Calu3 (cell line): Measurements from ENCODE around the gene DOCK3. TPM values are rescaled to one million over a fixed set of nuclear protein-coding genes. Genes with fewer than 3 reads are reported as not detected.

Experiments
- BruUV-seq: library from RNA; stranded (reverse); fragments of 400-500 nt; replicated peaks from 2 replicates; lab custom pipeline; 2021; lab: Mats Ljungman, UMichigan
- CTCF ChIA-PET: fragments of 300-600 bp; sonication (Branson Sonifier 250); formaldehyde crosslinking; loops from one replicate; lab custom pipeline; 2022; ENCODE audit warnings: antibody characterized with exemption; lab: Charles Lee
- DNase-seq: peaks from one replicate; pipeline ENCODE4 v3.0.0; 2022
- H3K27ac Mint-ChIP-seq: one replicate; pipeline ENCODE4 v1.8.0; 2022; ENCODE audit warnings: mixed read lengths; ENCODE audit not compliant: unreplicated experiment
- H3K27me3 Mint-ChIP-seq: one replicate; pipeline ENCODE4 v1.8.0; 2022; ENCODE audit warnings: mixed read lengths; ENCODE audit not compliant: unreplicated experiment
- H3K36me3 Mint-ChIP-seq: one replicate; pipeline ENCODE4 v1.8.0; 2022; ENCODE audit warnings: mild to moderate bottlenecking, moderate library complexity, mixed read lengths; ENCODE audit not compliant: insufficient read depth, unreplicated experiment
- H3K4me1 Mint-ChIP-seq: one replicate; pipeline ENCODE4 v1.8.0; 2022; ENCODE audit warnings: mild to moderate bottlenecking, low read depth, mixed read lengths; ENCODE audit not compliant: unreplicated experiment
- H3K4me3 Mint-ChIP-seq: one replicate; pipeline ENCODE4 v1.8.0; 2022; ENCODE audit warnings: mild to moderate bottlenecking, low read depth, moderate library complexity, mixed read lengths; ENCODE audit not compliant: unreplicated experiment
- H3K9me3 Mint-ChIP-seq: one replicate; pipeline ENCODE4 v1.8.0; 2022; ENCODE audit warnings: low read depth, mixed read lengths; ENCODE audit not compliant: unreplicated experiment
- intact Hi-C: fragments of 100-400 bp; cut with micrococcal nuclease; formaldehyde crosslinking; loops from one replicate; pipeline ENCODE4 v1.10.0; 2022; ENCODE audit not compliant: unreplicated experiment
- total RNA-seq: library from RNA; stranded (reverse); gene quantifications from 2 replicates; pipeline ENCODE4 v1.2.3, GENCODE V29; 2022
- TF ChIP-seq, protein P1 (sequence below): fragments of 200-600 bp; IDR thresholded peaks from one replicate; pipeline ENCODE4 v1.8.0; 2022; ENCODE audit warnings: antibody characterized with exemption; ENCODE audit not compliant: unreplicated experiment

Gene DOCK3
- total RNA-seq, 1 experiment from 2014 or later, result 0.19 TPM

DNA sequence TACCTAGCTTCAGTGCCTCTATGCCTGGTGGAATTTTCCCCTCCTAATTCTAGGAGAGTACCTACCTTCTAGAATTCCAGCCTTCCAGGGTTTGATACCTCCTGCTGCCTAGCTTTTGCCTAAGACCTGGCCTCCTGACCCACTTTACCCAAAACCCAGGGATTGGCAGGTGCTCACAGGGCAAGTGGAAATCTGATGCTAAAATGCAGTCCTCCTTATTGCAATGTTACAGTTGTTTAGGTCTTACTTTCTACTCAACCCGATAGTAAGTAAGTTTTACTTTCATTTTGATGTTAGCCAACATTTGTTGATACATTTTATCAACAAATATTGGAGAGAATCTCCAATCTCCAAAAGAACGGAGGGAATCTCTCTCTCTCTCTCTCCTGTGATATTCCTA lies 275.9 kb downstream of the DOCK3 start:
- no peak overlapping the region for H3K27ac Mint-ChIP-seq
- no peaks in the 10 kb centered on the region for H3K9me3 Mint-ChIP-seq
- H3K4me3 Mint-ChIP-seq, result peak overlapping the region; percentile 7

DNA sequence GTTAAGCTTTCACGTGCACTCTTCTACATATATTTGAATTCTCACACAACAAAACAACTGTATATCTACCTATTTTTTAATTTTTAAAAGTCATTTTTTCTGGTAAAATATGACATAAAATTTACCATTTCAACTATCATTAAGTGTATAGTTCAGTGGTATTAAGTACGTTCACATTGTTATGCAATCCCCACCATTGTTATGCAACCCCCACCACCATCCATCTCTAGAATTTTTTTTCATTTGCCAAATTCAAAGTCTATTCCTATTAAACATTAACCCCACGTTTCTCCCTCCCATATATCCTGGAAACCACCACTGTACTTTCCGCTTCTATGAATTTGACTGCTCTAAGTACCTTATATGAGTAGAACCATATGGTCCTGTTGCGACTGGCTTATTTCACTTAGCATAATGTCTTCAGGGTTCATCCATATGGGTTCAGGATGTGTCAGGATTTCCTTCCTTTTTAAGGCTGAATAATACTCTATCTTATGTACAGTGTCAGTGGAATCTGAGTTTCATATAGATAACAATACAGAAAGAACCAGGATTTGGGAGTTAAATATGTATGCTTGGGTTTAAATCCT lies 279.2 kb downstream of the DOCK3 start:
- DNase-seq, result no peak
- H3K27ac Mint-ChIP-seq, result no peak overlapping the region
- no peaks in the 10 kb centered on the region for H3K4me1 Mint-ChIP-seq
- no peaks in the 10 kb centered on the region for H3K9me3 Mint-ChIP-seq
- intact Hi-C loops, result no loop called here
- CTCF ChIA-PET, result no interaction called here
- peaks cover 17% of the 10 kb centered on the region for H3K27me3 Mint-ChIP-seq
- H3K4me3 Mint-ChIP-seq, result no peak overlapping the region
- no peaks in the 10 kb centered on the region for H3K36me3 Mint-ChIP-seq
- BruUV-seq, result no TSS peak
- TF ChIP-seq, protein P1, sequence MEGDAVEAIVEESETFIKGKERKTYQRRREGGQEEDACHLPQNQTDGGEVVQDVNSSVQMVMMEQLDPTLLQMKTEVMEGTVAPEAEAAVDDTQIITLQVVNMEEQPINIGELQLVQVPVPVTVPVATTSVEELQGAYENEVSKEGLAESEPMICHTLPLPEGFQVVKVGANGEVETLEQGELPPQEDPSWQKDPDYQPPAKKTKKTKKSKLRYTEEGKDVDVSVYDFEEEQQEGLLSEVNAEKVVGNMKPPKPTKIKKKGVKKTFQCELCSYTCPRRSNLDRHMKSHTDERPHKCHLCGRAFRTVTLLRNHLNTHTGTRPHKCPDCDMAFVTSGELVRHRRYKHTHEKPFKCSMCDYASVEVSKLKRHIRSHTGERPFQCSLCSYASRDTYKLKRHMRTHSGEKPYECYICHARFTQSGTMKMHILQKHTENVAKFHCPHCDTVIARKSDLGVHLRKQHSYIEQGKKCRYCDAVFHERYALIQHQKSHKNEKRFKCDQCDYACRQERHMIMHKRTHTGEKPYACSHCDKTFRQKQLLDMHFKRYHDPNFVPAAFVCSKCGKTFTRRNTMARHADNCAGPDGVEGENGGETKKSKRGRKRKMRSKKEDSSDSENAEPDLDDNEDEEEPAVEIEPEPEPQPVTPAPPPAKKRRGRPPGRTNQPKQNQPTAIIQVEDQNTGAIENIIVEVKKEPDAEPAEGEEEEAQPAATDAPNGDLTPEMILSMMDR, result no peak

More for the DNA sequence above, 275.9 kb downstream of the DOCK3 start:
- intact Hi-C loops, result no loop called here
- CTCF ChIA-PET, result no interaction called here
- no peaks in the 10 kb centered on the region for H3K4me1 Mint-ChIP-seq
- no peaks in the 10 kb centered on the region for H3K36me3 Mint-ChIP-seq
- DNase-seq, result no peak
- BruUV-seq, result no TSS peak
- H3K27me3 Mint-ChIP-seq, result no peaks in the 10 kb centered on the region
- TF ChIP-seq, protein P1, result no peak

DNA sequence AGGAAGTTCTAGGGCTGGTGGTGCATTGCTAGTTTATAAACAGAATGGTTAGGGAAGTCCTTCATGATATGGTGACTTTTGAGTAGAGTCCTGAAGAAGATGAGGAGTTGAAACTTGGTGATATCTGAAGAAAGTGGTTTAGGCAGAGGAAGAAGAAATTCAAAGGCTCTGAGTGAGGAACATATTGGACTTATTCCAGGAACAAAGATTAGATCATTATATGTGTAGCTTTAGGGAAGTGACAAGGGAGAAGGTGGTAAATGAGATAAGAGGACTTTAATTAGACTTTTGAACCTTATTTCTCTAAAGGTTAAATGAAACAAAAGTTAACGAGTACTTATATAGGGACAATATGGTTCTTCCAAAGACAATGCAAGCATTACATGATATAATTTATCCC lies 286.7 kb downstream of the DOCK3 start:
- intact Hi-C loops, result no loop called here
- H3K27ac Mint-ChIP-seq, result no peak overlapping the region

DNA sequence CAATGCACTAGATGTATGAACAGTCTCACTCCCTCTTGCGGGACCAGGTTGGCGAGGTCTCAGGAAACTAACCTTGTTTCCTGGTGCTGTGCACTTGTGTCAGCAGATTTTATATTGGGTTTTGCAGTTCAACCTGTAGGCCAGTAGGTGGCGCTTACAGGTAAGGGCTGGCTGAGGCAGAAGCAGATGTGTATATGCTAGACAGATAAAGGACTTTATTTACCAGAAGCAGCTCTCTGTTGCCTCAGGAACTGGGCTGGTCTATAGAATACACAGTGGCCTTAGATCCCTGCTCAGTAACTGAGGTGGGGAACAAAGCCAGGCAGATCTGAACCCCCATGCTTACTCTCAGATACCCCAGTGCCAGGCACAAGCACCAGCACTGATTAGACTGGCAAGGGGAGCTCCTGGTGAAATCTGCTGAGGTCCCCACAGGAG lies 296.8 kb downstream of the DOCK3 start:
- intact Hi-C loops, result loop anchor here (2.0 to 5.0 kb wide), 2 partner anchors 131 to 401 kb away; no protein-coding TSS in a partner anchor
- H3K9me3 Mint-ChIP-seq, result no peaks in the 10 kb centered on the region
- peak; percentile 63 for DNase-seq
- no peaks in the 10 kb centered on the region for H3K4me1 Mint-ChIP-seq
- no peaks in the 10 kb centered on the region for H3K27me3 Mint-ChIP-seq
- H3K27ac Mint-ChIP-seq, result no peak overlapping the region
- CTCF ChIA-PET, result interaction anchor here (0.8 to 1.3 kb wide), 4 partner anchors 78 to 401 kb away, joined by 3 to 4 read pairs (median 4); no protein-coding TSS in a partner anchor
- no peak overlapping the region for H3K4me3 Mint-ChIP-seq
- TF ChIP-seq, protein P1, result peak; percentile 47
- no TSS peak for BruUV-seq
- H3K36me3 Mint-ChIP-seq, result no peaks in the 10 kb centered on the region

More for the DNA sequence above, 286.7 kb downstream of the DOCK3 start:
- Mint-ChIP-seq H3K27me3 (peaks cover 55% of the 10 kb centered on the region), H3K4me3 (no peak overlapping the region), H3K4me1 (no peaks in the 10 kb centered on the region), H3K9me3 (no peaks in the 10 kb centered on the region), H3K36me3 (no peaks in the 10 kb centered on the region)
- BruUV-seq, result no TSS peak
- TF ChIP-seq, protein P1, result no peak
- DNase-seq, result no peak
- CTCF ChIA-PET, result no interaction called here
